ENCODE measurements around the gene OR5K3.
"Not testable (repeated sequence)": the region's sequence is repeated elsewhere in the genome, so short reads cannot be mapped to it uniquely, and the experiment has no call there.

The OR5K3 gene, protein sequence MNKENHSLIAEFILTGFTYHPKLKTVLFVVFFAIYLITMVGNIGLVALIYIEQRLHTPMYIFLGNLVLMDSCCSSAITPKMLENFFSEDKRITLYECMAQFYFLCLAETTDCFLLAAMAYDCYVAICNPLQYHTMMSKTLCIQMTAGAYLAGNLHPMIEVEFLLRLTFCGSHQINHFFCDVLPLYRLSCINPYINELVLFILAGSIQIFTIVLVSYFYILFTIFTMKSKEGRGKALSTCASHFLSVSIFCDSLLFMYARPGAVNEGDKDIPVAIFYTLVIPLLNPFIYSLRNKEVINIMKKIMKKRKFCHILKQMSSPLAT

DNA sequence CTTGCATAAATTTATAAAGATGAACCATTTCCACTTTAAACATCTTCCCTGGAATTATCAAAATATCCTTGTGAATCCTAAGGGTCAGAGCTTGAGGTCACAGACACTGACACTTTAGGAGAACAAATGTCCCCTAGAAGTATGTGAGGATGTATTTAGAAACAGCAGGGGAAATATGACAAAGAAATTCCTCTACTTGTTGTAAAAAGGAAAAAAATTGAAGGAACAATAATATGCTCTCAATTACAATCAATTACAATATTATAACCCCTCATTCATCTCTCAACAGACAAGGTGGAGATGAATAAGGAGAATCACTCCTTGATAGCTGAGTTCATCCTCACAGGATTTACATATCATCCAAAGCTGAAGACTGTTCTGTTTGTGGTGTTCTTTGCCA is at the start of gene OR5K3:
TSS of gene OR5K3 (plus strand) at position 301 of the 400 bp plus-strand sequence. CDS start at position 301, 0 bp downstream.
- DNase-seq (ENCODE audit: low read depth in 3 of 3) = no peak

DNA sequence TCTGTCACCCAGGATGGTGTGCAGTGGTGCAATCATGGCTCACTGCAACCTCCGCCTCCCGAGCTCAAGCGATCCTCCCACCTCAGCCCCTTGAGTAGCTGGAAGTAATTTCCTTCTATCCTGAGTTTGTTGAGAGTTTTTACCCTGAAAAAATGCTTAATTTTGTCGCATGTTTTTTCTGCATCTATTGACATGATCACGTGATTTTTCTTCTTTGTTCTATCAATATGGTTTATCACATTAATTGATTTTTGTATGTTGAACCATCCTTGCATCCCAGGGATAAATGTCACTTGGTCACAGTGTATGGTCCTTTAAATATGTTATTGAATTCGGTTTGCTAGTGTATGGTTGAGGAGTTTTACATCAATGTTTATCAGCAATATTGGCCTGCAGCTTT is 48.7 kb upstream of the OR5K3 start:
- no peak for DNase-seq (ENCODE audit: low read depth in 3 of 3)

DNA sequence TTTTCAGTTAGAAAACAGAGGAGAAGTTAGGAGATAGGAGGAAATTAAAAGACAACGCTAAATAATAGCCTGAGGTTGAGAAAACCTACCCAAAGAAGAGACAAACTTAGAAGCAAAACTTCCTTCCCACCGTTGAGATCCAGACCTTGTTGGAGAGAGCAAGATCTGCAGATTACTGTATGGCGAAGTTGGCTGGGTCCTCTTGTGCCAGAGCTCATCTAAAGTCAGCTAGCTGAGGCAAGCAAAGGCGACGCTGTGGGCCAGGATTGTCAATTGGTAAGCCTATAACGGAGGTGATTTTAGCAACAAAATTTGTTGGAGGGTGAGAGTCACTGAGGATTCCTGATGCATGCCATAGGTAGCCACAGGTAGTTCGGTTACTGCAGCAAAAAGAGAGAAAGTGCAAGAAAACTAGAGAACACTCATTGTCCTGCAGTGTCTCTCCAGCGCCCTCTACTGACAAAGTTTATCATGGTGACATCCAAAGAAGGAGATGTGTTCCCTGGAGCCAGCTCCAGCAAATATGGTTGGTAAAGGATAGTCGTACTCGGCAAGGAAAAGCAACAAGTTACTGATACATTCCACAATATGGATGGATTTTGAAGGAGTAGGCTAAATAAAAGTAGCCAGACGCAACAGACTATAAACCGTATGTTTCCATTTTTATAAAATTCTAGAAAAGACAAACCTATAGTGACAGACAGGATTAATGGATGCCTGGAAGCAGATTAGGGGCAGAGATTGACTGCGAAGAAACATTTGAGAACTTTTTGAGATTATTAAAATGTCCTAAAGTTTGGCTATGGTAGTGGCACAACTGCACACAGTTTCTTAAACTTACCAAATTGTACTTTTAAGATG is 46.6 kb upstream of the OR5K3 start:
- no peak for DNase-seq (ENCODE audit: low read depth in 3 of 3)

DNA sequence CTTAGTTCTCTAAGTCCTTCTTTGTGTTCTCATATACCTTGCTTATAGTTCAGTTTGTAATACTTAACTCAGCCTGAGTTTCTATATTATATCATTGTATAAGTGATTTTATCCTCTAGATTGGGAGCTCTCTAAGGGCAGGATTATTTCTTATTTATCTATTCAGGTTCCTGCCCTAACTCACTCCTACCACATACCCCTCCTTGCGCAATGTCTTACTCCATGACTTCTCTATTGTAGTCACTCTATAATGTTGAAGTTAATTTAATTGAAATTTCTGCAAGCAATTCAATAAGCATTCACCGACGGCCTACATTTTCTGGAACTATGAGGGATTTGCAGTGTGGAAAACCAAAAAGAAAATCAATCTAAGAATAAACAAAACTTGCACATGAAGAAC is 40.4 kb upstream of the OR5K3 start:
- DNase-seq (ENCODE audit: low read depth in 3 of 3) = no peak

DNA sequence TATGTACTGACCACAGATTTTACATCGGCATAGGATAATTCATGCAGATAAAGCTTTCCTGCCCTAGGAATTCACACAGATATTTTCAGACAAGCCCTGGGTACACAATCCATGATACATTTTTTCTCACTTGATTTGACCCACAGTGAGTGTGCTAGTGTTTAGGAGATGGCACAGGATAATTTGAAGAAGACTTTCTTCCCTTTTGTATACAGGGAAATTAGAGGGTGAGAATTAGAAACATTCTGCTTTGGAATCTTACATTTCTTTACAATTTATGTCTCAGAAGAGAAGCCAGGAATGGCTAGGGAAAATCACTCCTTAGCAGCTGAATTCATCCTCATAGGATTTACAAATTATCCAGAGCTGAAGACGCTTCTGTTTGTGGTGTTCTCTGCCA is 36.9 kb upstream of the OR5K3 start, which contains the start of gene OR5K4:
TSS of gene OR5K4 (plus strand) at position 301 of the 400 bp plus-strand sequence. CDS start at position 301, 0 bp downstream.
- no peak for DNase-seq (ENCODE audit: low read depth in 3 of 3)

DNA sequence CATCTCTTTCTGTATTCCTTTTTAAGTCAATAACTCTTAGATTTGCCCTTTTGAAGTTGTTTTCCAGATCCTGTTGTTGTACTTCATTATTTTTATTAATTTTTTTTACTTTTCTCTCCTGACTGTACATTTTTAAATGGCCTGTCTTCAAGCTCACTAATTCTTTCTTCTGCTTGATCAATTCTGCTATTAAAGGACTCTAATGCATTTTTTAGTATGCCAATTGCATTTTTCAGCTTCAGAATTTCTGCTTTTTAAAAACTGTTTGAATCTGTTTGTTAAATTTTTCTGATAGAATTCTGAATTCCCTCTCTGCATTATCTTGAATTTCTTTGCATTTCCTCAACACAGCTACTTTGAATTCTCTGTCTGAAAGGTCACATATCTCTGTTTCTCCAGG is 31.2 kb upstream of the OR5K3 start:
- no peak for DNase-seq (ENCODE audit: low read depth in 3 of 3)

DNA sequence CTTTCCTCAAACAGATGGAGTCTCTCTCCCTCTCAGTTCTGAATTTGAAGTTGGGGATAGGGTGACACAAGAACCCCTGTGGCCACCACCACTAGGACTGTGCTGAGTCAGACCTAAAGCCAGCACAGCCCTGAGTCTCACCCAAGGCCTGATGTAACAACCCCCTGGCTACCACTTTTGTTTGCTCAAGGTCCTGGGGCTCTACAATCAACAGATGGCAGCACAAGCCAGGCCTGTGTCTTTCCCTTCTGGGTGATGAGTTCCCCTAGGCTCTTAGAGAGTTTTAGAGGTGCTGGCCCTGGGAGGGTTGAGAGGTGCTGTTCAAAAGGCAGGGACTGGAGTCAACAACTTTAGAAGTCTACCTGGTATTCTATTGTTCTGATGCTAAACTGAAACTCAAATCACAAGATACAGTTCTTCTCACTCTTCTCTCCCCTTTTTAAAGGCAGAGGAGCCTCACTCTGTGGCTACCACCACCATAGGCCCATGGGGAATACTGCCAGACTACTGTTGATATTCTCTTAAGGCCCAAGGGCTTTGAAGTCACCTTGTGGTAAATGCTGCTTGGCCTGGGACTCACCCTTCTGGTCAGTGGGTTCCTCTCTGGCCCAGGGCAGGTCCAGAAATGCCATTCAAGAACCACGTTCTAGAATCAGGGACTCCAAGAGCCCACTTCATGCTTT is 30.3 kb upstream of the OR5K3 start:
- DNase-seq (ENCODE audit: low read depth in 3 of 3) = no peak

DNA sequence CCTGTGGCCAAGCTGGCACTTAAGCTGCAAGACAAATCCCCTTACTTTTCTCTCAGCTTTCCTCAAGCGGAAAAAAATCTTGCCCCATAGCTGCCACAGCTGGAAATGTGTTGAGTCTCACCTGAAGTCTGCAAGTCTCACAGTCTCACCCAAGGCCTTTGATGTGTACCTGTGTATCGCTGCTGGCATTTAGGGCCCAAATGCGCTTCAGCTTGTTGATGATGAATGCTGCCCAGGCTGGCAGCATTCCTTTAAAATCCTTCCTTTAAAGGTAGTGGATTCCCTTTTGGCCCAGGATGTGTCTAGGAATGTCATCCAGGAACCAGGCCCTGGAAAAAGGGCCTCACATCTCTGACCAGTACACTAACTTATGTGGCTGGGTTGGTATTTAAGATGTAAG is 29.8 kb upstream of the OR5K3 start:
- DNase-seq (ENCODE audit: low read depth in 3 of 3) = no peak

DNA sequence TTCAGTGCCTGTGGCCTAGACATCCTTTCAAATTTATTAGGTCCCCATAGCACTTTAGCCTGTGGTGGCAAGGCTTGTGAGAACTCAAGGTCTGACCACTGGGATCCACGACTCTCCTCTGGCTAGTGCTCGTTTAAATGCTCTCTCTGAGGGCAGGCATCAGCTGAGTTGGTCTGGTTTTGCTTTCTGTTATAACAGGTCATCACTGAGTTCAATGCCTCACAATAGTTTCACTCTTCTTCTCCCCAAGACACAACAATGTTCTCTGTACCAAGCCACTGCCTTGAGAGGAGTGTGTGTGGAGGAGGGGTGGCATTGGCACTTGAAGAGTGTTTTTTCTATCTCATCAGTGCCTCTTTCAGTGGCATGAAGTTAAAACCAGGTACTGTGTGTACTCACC is 29.2 kb upstream of the OR5K3 start:
- DNase-seq (ENCODE audit: low read depth in 3 of 3) = no peak

DNA sequence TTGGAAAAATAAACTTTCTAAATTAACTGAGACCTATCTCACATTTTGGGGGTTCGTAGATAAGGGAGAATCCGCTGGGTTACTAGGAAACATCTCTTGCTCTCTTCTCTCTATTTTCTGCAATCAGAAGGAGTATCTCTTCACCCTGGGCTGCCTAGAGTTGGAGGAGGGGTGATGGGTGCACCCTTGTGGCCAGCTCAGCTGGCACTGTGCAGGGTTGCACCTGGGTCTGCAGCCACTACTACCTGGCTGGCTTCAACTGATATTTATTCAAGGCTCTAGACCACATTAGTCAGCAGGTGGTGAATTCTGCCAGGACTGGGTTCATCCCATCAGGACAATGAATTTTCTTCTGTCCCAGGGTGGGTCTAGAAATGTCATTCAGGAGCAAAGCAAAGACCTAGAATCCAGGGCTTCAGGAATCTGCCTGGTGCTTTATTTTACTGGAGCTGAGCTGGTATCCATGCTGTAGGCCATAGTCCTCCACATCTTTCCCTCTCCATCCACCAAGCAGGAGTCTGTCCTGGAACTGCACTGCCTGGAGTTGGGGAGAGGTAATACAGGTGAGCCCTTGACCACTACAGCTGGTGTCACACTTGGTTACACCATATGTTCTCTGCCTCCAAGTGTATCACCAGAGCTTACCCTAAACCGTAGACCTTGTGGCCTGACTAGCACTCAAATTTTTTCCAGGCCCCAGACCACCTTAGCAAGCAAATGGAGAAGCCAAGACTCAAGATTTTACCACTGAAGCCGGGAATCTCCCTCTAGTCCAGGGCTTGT is 22.8 kb upstream of the OR5K3 start:
- no peak for DNase-seq (ENCODE audit: low read depth in 3 of 3)

DNA sequence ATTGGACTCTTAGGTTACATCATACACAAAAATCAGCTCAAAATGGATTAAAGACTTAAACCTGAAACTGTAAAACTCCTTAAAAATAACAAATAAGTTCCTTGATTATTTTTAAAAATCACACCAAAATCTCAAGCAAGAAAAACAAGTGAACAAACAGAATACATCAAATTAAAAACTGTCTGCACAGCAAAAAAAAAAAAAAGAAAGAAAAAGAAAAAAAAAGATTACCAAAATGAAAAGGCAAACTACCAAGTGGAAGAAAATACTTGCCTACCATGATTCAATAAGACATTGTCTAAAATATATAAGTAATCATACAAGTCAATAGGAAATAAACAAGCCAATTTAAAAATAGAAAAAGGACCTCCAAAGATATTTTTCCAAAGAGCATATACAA is 19.3 kb upstream of the OR5K3 start:
- DNase-seq (ENCODE audit: low read depth in 3 of 3) = no peak

DNA sequence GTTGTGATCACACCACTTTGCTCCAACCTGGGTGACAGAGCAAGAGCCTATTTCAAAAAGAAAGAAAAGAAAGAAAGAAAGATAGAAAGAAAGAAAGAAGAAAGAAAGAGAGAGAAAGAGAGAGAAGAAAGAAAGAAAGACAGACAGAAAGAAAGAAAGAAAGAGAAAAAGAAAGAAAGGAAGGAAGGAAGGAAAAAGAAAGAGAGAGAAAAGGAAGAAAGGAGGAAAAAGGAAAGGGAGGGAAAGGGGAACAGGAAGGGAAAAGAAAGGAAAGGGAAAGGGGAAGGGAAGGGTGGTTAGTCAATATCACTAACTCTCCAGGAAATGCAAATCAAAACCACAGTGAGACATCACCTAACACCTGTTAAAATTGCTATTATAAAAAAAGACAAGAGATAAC is 18.6 kb upstream of the OR5K3 start:
- no peak for DNase-seq (ENCODE audit: low read depth in 3 of 3)

DNA sequence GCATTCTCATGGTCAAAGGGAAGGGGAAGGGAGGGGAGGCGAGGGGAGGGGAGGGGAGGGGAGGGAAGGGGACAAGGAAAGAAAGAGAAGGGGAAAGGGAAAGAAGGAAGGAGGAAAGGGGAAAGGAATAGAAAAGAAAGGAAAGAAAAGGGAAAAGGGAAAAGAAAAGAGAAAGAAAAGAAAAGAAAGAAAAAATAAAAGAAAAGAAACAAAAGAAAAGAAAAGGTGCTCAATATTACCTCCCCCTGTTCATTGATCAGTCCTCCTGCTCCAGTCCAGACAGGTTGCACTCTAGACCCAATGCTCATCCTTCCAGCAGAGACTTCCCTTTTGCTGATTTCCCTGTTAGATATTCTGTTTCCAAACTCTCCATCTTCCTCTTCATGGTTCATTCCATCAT is 18.0 kb upstream of the OR5K3 start:
- no peak for DNase-seq (ENCODE audit: low read depth in 3 of 3)

DNA sequence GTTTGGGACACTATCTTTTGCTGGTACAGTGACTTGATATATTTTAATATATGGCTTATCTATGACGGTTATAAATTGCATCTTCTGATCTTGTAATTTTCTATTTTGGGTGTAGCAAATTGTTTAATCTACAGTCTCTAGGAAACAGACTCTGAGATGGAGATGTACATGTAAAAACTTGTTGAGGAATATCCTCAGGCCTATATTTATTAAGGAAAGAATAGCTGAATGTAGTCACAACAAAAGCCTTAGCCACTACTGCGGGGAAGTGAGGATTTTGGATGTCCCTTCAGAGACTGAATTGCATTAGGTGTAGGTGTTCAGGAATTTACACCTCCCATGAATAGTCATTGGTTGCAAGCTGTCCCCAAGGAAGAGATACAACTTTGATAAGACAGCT is 13.8 kb upstream of the OR5K3 start:
- no peak for DNase-seq (ENCODE audit: low read depth in 3 of 3)

DNA sequence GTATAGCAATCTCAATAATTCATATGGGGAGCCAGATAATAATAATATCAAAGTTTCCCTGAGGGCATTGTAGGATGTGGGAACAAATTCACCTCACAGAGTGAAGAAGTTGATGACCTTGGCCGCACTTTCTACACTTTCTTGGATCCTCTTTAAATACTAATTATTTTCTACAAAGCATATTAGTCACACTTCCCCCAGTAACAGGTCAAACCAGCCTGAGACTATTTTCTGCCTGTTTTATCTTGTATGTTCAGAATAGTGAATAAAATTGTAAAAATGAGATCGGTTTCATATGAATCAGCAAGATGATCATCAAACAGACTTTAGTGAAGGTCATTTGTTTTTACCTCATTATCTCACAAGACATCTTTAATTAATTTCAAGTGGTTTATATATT is 2.3 kb upstream of the OR5K3 start:
- DNase-seq (ENCODE audit: low read depth in 3 of 3) = no peak

DNA sequence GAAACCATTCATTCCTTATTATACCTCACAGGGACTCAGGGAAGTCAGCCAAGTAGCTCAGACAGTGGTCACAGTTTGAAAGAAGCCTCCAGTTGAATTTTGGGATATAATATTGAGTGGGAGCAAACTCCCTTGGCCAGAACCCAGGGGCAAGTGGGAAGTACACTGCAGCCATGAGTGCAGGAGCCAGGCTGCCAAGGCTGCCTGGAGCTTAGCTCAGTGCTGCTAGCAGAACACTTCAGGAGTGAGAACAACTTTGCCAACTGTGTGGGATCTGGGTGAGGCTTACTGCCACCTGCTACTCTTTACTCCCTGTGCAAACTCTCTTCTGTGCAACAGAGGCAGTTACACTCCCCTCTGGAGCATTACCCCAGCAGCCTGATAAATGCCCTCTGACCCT is 4.6 kb downstream of the OR5K3 start:
- DNase-seq (ENCODE audit: low read depth in 3 of 3) = no peak

DNA sequence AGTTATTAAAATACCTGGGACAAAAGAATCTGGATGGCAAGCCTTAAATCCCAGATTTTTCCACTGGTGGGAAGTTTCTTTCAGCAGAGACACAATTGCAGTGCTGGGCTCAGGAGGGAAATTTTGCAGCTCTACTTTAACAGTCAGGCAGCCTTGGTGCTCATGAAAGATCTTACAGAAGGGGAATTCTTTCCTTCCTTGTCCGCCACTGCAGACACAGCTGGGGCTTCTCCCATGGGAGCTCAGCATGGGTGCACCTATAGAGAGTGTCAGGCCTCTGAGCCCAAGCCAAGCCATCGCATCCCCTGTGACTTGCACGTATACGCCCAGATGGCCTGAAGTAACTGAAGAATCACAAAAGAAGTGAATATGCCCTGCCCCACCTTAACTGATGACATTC is 6.0 kb downstream of the OR5K3 start:
- not testable (repeated sequence) for DNase-seq (ENCODE audit: low read depth in 3 of 3)

DNA sequence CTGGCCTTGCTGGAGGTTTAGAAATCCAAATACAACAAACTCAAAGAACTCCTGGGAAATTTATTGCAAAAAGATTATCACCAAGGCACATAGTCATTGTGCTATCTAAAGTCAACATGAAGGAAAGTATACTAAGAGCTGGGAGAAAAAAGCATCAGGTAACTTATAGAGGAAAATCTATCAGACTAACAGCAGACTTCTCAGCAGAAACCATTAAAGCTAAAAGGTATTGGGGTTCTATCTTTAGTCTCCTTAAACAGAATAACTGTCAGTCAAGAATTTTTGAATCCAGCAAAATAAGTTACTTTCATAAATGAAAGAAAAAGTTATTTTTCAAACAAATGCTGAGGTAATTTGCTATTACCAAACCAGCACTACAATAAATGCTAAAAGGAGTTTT is 8.0 kb downstream of the OR5K3 start:
- DNase-seq (ENCODE audit: low read depth in 3 of 3) = no peak

DNA sequence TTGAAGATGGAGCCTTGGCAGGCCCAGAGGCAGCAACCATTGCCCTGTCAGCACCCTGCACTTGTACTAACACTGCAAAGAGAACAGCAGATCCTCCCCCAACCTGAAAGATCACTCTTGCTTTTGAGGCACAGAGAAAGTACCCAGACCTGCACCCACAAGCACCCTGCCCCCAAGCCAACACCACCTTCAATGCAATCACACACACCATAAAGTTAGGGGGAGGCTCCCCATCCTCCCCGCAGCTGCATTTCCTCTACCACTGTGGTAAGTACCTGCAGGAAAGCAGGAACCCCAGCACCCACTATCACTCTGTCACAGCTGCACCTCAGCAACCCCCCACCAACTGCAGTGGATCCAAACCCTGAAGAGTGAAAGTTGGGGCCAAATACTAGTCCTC is 12.0 kb downstream of the OR5K3 start:
- DNase-seq (ENCODE audit: low read depth in 3 of 3) = no peak

DNA sequence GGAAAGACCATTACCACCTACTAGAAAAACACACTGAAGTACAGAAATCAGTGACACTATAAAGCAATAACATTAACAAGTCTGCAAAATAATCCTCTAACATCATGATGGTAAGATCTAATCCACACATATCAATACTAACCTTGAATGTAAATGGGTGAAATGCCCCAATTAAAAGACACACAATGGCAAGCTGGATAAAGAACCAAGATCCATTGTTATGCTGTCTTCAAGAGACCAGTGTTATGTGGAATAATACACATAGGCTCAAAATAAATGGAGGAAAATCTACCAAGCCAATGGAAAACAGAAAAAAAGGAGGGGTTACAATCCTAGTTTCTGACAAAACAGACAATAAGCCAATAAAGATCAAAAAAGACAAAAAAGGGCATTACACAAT is 13.5 kb downstream of the OR5K3 start:
- no peak for DNase-seq (ENCODE audit: low read depth in 3 of 3)

DNA sequence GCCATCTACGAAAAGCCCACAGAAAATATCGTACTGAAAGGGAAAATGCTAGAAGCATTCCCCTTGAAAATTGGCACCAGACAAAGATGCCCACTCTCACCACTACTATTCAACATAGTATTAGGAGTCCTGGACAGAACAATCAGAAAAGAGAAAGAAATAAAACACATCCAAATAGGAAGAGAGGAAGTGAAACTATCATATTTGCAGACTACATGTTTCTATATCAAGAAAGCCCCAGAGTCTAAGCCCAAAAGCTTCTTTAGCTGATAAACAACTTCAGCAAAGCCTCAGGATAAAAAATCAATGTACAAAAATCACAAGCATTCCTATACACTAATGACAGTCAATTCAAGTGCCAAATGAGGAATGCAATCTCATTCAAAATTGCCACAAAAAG is 15.6 kb downstream of the OR5K3 start:
- DNase-seq (ENCODE audit: low read depth in 3 of 3) = no peak

DNA sequence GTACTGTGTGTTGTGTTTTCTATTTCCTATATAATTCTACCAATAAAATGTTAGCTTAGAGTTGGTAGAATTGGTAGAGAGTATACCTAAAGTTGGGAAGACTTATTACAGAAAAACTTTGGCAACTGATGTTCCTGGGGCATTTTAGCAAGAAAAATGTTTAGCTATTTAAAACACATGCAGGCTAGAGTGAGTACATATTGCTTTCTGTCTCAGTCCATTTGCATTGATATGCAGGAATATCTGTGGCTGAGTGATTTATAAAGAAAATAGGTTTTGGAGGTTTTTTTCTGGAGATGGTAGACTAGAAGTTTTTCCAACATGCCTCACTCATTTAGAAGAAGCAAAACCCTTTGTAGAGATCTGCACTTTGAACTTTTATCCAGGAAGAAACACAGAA is 42.1 kb downstream of the OR5K3 start:
- DNase-seq (ENCODE audit: low read depth in 3 of 3) = no peak

Data from stimulated activated CD4-positive, alpha-beta T cell treated with anti-CD3 and anti-CD28 coated beads, TNF-alpha, amount 100 ng/mL, for 24 hours (primary cell).